ENCODE measurements around the gene RUNX1. TPM values are rescaled to one million over a fixed set of nuclear protein-coding genes. Genes with fewer than 3 reads are reported as not detected.

Gene RUNX1
- total and polyA plus RNA-seq, 2 of the 13 experiments (the other 11 are each of a cell fraction or from before 2014, with no cell fraction given) = 5.4 to 6.4 TPM

- Histone ChIP-seq H3K9ac (ENCODE audit: insufficient read depth, low read depth, low read length) (no peak overlapping the region), H3K36me3 (replicated peaks in 1 of 2; ENCODE audit: control insufficient read depth in 1 of 2, insufficient read depth in 2 of 2, low read length in 2 of 2) (no peaks in the 10 kb centered on the region), H3K27ac (ENCODE audit: extremely low read length, insufficient read depth, low read length) (no peak overlapping the region), H3K79me2 (ENCODE audit: insufficient read depth, low read length) (no peaks in the 10 kb centered on the region), H3K9me3 (ENCODE audit: low read length) (no peaks in the 10 kb centered on the region), H3K4me3 (replicated peaks in 1 of 3; ENCODE audit: insufficient read depth in 1 of 3, low read depth in 2 of 3, low read length in 3 of 3) (no peak overlapping the region), H4K20me1 (ENCODE audit: insufficient read depth, low read length) (no peaks in the 10 kb centered on the region), H2AFZ (ENCODE audit: low read length) (no peak overlapping the region), H3K4me2 (ENCODE audit: low read depth, low read length) (no peak overlapping the region), H3K27me3 (ENCODE audit: control insufficient read depth in 1 of 2, insufficient read depth in 2 of 2, low read length in 2 of 2) (no peaks in the 10 kb centered on the region), H3K4me1 (ENCODE audit: insufficient read depth, low read length) (peaks cover 13% of the 10 kb centered on the region)
- intact Hi-C loops (cut with micrococcal nuclease; ENCODE audit: unreplicated experiment) (no loop called here), in situ Hi-C loops (cut with HindIII; ENCODE audit: extremely low pct_ligation_motif_present, low pct_unique_long_range_greater_than_20kb) (no loop called here)
- WGBS (ENCODE audit: low lambda C conversion rate) = 93% methylated on average over 2 of the region's 2 CpGs
- ChIA-PET POLR2A (no interaction called here), CTCF (ENCODE audit: low intra/inter-chr PET ratio, low total read pairs) (no interaction called here)
- no TSS peak for BruUV-seq (replicated peaks)
- FAIRE-seq (no peak), ATAC-seq (no peak), DNase-seq (ENCODE audit: low spot score) (no peak)
- TF ChIP-seq U2AF1 (optimal IDR thresholded peaks at IDR 0.05; ENCODE audit: low read depth, low read length) (no peak), CBX1 (IDR thresholded peaks at IDR 0.05; ENCODE audit: low read depth) (no peak), SRSF4 (IDR thresholded peaks at IDR 0.05; ENCODE audit: low read depth, low read length, poor library complexity, severe bottlenecking) (no peak), ARNT2 (CRISPR knock-in tag; IDR thresholded peaks at IDR 0.05; ENCODE audit: low read depth) (no peak), ZBTB26 (CRISPR knock-in tag; IDR thresholded peaks at IDR 0.05; ENCODE audit: borderline replicate concordance) (no peak)
Measured at GRCh38 chr21:34932233-34932632, 116.9 kb downstream of the RUNX1 start.

- WGBS (ENCODE audit: low lambda C conversion rate) = 38% methylated on average over 3 of the region's 3 CpGs
- H3K36me3 ChIP-seq (replicated peaks in 1 of 2; ENCODE audit: control insufficient read depth in 1 of 2, insufficient read depth in 2 of 2, low read length in 2 of 2) = no peaks in the 10 kb centered on the region
- no peak overlapping the region for H3K4me3 ChIP-seq (replicated peaks in 1 of 3; ENCODE audit: insufficient read depth in 1 of 3, low read depth in 2 of 3, low read length in 3 of 3)
- no peak overlapping the region for H2AFZ ChIP-seq (ENCODE audit: low read length)
- H3K27me3 ChIP-seq (ENCODE audit: control insufficient read depth in 1 of 2, insufficient read depth in 2 of 2, low read length in 2 of 2) = no peaks in the 10 kb centered on the region
- no peak overlapping the region for H3K27ac ChIP-seq (ENCODE audit: extremely low read length, insufficient read depth, low read length)
- no peak for TF ChIP-seq ETS1 (CRISPR knock-in tag; IDR thresholded peaks at IDR 0.05)
- no peak overlapping the region for H3K4me2 ChIP-seq (ENCODE audit: low read depth, low read length)
- peaks cover 15% of the 10 kb centered on the region for H3K4me1 ChIP-seq (ENCODE audit: insufficient read depth, low read length)
- FAIRE-seq (no peak), DNase-seq (ENCODE audit: low spot score) (no peak), ATAC-seq (no peak)
- no peaks in the 10 kb centered on the region for H4K20me1 ChIP-seq (ENCODE audit: insufficient read depth, low read length)
- ChIA-PET CTCF (ENCODE audit: low intra/inter-chr PET ratio, low total read pairs) (no interaction called here), POLR2A (no interaction called here)
- H3K9me3 ChIP-seq (ENCODE audit: low read length) = no peaks in the 10 kb centered on the region
- in situ Hi-C loops (cut with HindIII; ENCODE audit: extremely low pct_ligation_motif_present, low pct_unique_long_range_greater_than_20kb) = no loop called here
- H3K9ac ChIP-seq (ENCODE audit: insufficient read depth, low read depth, low read length) = no peak overlapping the region
- no peaks in the 10 kb centered on the region for H3K79me2 ChIP-seq (ENCODE audit: insufficient read depth, low read length)
- intact Hi-C loops (cut with micrococcal nuclease; ENCODE audit: unreplicated experiment) = no loop called here
- BruUV-seq (replicated peaks) = no TSS peak
Measured at GRCh38 chr21:34930971-34931370, 118.1 kb downstream of the RUNX1 start.

All from HepG2 (cell line).